Measurements from ENCODE around the gene OTOP1. TPM values are rescaled to one million over a fixed set of nuclear protein-coding genes. Genes with fewer than 3 reads are reported as not detected.
A peak's percentile ranks its signal among the peaks of the same experiment; 100 is the strongest.
"Not testable (repeated sequence)": the region's sequence is repeated elsewhere in the genome, so short reads cannot be mapped to it uniquely, and the experiment has no call there.

The OTOP1 gene
- total RNA-seq, 1 experiment from 2014 or later = not detected

- not testable (repeated sequence) for DNase-seq (ENCODE audit: low read depth)
These were observed 62.1 kb downstream of the OTOP1 start for GRCh38 chr4:4164532-4165173.

GRCh38 chr4:4162186-4162585 is 64.5 kb downstream of the OTOP1 start:
- DNase-seq (ENCODE audit: low read depth) = not testable (repeated sequence)

GRCh38 chr4:4160956-4161665 is 65.6 kb downstream of the OTOP1 start:
- DNase-seq (ENCODE audit: low read depth) = not testable (repeated sequence)

- DNase-seq (ENCODE audit: low read depth) = peak; percentile 1
These were observed 81.1 kb downstream of the OTOP1 start for GRCh38 chr4:4145622-4146021.

GRCh38 chr4:4143376-4143775 is 83.4 kb downstream of the OTOP1 start:
- DNase-seq (ENCODE audit: low read depth) = not testable (repeated sequence)

GRCh38 chr4:4142679-4143078 is 84.0 kb downstream of the OTOP1 start:
- not testable (repeated sequence) for DNase-seq (ENCODE audit: low read depth)

- not testable (repeated sequence) for DNase-seq (ENCODE audit: low read depth)
These were observed 85.5 kb downstream of the OTOP1 start for GRCh38 chr4:4141186-4141585.

Other genes starting within 250 kb of the OTOP1 start
- gene TMEM128, start 21.3 kb upstream of the OTOP1 start, total RNA-seq (2014; rRNA removed) = 23.2 and 29.3 TPM in 2 replicates
- gene LYAR, start 63.2 kb upstream of the OTOP1 start, total RNA-seq (2014; rRNA removed) = 26.1 and 26.6 TPM in 2 replicates
- gene ZBTB49, start 63.3 kb upstream of the OTOP1 start, total RNA-seq (2014; rRNA removed) = 2.9 and 3.8 TPM in 2 replicates
- 0.38 and 0.57 TPM in 2 replicates for gene NSG1, start 160.2 kb upstream of the OTOP1 start, total RNA-seq (2014; rRNA removed)